NCI-H748 (cell line): ENCODE data around the gene PSMB2.
"Not testable (repeated sequence)": the region's sequence is repeated elsewhere in the genome, so short reads cannot be mapped to it uniquely, and the experiment has no call there.

Experiments used
- DNase-seq: peaks from one replicate; lab custom pipeline; 2025; ENCODE audit not compliant: unreplicated experiment; lab: John Stamatoyannopoulos, UW

Gene PSMB2

DNA sequence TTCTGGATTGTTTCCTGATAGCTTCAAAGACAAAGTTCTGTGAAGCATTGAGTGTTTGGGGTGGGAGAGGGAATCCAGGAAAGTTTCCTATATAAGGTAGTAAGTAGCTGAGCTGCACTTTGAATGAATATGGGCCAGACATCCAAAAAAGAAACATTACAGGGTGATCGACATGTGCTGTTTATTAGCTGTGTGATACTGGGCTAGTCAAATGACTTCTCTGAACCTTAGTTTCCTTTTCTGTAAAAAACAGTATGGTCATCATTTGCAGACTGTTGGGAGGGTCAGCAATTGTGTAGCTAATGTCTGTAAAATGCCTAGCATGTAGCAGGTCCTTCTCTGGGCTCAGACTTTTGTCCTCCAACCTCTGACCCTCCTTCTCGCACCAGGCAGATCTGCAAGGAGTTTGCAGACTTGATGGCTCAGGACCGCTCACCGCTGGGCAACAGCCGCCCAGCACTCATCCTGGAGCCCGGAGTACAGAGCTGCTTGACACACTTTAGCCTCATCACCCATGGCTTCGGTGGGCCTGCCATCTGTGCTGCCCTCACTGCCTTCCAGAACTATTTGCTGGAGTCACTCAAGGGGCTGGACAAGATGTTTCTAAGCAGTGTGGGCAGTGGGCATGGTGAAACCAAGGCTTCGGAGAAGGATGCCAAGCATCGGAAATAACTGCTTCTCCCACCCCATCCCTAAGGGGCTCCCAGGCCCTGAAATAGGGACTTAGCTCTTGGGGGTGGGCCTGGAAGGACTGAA lies 47.1 kb downstream of the PSMB2 start:
- no peak for DNase-seq

DNA sequence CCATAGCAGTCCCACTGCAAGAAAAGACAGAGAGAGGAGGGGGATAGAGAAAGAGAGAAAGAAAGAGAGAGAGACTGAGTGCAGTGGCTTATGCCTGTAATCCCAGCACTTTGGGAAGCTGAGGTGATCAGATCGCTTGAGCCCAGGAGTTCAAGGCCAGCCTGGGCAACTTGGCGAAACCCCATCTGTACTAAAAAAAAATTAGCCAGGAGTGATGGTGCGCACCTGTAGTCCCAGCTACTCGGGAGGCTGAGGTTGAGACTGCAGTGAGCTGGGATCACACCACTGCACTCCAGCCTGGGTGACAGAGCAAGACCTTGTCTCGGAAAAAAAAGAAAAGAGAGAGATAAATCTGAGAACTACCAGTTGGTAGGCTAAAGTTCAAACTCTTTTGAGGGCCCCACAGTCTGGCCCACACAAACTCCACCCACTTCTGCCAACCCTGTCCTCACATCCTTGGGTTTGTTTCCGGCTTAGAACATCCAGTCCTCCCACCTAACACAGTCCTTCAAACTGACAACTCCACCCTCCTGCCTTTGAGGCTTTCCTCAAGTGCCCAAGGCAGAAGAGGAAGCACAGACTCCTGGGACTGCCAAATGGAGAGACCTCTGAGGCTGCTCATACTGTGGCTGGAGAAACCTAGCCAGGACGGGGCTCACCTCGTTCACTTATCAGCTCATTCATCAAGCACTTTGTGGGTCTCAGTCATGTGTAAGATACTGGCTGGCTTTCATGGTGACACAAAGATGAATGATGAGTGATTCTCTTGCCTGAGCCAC lies 48.1 kb downstream of the PSMB2 start:
- DNase-seq: no peak

DNA sequence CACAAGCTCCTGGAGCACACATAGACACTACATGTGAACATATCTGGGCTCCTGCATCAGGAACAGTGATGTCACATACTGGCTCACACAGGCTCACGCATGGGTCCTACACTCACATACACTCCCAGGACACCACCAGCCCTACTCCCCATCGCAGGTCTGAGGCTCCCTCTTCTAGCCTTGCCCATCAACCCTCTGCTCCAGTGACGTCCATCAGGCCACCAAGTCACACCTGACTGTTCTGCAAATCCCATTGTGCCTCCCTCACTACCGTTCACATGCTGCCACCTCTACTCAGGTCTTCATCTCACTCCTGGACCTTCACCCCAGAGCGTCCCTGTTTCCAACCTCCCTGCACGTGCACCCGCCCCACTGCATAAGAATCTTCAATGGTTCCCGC lies 50.1 kb downstream of the PSMB2 start:
- no peak for DNase-seq

DNA sequence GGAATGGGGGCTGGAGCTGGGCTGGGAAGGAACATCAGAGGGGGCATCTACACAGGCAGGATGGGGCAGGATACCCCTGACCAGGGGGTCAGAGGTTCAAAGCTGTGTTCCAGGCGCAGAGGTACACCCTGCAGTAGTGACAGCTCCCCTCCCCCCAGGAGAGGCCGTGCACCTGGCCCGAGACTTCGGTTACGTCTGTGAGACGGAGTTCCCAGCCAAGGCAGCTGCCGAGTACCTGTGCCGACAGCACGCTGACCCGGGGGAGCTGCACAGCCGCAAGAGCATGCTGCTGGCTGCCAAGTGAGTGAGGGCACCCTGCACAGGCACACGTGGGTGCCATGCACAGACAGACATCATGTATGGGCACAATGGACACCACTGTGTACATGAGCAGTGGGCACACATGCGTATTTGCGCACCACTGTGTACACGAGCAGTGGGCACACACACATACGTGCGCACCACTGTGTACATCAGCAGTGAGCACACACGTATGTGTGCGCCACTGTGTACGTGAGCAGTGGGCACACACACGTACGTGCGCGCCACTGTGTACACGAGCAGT lies 50.8 kb downstream of the PSMB2 start:
- no peak for DNase-seq

DNA sequence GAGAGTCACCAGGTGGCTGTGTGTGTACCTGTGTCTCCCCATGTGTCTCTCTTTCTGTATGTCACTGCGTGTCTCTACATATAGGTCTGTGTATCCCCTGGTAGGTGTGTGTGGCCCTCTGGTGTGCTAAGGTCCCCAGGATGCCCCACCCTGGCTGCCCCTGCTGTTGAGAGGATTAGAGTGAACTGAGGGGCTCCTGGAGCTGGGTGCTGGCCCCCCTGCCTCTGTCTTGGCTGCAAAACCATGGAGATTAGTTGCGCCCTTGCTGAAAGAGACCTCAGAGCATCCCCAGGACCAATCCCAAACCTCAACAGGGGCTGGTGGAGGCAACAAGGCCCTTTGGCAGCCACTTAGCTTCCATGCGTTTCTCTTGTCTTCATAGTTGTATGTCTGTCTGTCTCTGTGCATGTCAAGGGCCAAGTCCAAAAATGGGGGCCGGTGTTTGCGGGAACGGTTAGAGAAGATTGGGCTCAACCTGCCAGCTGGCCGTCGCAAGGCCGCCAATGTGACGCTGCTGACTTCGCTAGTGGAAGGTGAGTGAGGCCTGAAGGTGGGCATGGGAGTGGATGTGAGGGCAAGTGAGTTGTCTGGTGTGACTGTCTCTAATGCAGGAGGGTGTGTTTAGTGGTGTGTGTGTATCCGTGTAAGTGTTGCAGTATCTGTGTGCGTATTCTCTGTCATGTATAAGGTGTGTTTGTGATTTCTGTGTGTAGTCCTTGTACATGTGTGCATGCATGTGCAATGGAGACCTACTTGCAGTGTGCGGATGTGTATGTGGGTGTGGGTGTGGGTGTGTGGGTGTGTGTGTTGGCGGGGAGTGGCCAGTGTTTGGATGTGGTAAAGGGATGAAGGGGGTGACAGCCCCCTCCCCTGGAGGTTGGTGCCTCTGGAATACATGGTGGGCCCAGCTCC lies 51.6 kb downstream of the PSMB2 start:
- no peak for DNase-seq

DNA sequence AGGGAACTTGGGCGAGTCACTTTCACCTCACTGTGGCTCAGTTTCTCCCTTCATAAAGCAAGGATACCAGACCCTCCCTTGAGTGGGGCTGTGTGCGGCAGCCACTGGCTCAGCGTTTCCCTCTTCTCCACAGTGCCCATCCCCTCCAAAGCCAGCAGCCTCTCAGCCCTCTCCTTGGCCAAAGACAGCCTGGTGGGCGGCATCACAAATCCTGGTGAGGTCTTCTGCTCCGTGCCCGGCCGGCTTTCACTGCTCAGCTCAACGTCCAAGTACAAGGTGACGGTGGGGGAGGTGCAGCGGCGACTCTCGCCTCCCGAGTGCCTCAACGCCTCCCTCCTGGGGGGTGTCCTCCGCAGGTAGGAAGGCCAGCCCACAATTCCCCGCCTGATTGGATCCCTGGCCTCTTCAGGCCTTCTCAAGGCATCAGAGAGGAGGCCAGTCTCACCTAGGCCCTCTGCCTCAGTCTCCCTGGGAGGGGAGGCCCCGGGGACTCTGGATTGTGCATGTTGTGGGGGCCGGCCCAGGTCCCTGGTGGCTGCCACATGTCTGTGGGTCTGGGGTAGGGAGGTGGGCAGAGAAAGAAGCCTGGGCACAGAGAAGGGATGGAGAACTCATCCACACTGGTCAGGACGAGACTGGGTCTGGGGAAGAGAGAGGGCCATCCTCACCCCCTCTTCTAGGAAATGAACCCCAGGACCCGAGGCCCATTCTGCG lies 53.0 kb downstream of the PSMB2 start:
- no peak for DNase-seq

DNA sequence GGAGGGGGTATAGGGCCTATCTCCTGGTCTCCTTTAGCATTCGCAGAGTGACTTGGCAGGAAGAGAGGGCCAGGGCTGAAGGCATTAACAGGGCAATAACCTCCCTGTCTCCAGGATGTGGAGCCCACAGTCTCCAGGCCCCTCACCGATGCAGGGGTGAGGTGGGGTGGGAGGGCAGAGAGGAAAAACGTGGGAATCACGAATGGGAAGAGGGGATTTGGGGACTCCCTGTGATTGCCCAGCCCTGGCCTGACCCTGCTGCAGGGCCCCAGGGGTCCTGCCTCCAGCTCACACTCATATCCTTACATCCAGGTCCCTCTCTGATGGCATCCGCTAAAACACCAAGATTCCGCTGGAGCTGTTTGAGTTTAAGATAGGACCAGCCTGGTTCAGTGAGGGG lies 53.6 kb downstream of the PSMB2 start:
- no peak for DNase-seq

DNA sequence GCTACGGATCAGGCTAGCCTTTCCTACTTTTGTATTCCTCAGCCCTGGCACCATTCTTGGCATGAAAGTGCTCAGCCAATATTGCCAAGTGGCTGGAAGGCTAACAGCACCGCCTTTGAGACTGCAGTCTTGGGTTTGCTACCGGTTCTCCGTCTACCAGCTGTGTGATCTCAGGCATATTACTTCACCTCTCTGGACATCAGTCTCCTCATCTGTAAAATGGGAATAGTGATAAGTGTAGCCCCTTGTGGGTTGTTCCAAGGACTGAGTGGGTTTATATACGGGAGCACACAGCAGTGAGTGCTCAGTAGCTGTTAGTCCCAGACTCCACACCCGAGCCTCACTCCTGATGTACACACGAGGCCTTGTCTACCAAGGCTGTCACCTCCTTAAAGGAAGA lies 54.5 kb downstream of the PSMB2 start:
- no peak for DNase-seq

DNA sequence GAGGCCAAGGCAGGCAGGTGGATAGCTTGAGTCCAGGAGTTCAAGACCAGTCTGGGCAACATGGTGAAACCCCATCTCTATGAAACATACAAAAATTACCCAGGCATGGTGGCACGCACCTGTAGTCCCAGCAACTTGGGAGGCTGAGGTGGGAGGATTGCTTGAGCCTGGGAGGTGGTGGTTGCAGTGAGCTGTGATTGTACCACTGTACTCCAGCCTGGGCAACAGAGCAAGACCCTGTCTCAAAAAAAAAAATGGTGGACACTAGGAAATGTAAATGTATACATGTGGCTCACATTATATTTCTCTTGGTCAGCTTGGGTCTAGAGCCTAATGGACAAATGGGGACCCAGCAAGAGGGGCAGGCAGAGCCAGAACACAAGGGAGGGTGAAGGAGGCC lies 55.5 kb downstream of the PSMB2 start:
- DNase-seq: not testable (repeated sequence)

DNA sequence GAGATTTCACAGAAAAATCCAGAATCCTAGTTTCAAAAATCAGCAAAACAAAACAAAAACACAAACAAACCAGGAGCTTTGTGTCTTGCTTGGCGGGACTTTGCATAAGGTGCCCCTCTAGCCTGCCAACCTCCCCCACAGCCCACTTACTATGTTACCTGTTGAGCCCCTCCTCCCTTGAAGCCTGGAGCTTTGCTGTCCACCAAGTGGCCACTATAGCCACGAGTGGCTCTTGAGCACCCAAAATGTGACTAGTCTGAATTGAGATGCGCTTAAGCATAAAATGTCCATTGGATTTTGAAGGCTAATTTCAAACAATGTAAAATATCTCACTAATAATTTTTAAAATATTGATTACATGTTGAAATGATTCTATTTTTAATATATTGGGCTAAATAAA lies 56.0 kb downstream of the PSMB2 start:
- DNase-seq: no peak

DNA sequence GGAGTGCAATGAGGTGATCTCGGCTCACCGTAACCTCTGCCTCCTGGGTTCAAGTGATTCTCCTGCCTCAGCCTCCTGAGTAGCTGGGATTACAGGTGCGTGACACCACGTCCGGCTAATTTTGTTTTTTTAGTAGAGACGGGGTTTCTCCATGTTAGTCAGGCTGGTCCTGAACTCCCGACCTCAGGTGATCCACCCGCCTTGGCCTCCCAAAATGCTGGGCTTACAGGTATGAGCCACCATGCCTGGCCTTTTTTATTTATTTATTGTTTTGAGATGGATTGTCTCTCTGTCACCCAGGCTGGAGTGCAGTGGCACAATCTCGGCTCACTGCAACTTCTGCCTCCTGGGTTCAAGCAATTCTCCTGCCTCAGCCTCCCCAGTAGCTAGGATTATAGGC lies 59.7 kb downstream of the PSMB2 start:
- not testable (repeated sequence) for DNase-seq

DNA sequence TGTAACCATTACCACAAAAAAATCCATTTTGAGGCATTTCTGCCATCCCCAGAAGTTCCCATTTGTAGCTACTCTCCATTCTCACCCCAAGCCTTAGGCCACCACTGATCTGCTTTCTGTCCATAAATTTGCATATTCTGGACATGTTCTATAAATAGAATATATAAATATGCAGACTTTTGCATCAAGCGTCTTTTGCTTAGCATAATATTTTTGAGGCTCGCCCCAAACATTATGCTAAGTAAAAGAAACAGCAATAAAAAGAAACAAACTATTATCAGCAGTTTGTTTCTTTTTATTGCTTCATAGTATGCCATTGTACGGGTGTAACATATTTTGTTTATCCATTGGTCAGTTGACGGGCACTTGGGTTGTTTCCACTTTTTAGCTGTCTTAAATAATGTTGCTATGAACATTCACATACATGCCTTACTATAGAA lies 60.4 kb downstream of the PSMB2 start:
- DNase-seq: no peak

DNA sequence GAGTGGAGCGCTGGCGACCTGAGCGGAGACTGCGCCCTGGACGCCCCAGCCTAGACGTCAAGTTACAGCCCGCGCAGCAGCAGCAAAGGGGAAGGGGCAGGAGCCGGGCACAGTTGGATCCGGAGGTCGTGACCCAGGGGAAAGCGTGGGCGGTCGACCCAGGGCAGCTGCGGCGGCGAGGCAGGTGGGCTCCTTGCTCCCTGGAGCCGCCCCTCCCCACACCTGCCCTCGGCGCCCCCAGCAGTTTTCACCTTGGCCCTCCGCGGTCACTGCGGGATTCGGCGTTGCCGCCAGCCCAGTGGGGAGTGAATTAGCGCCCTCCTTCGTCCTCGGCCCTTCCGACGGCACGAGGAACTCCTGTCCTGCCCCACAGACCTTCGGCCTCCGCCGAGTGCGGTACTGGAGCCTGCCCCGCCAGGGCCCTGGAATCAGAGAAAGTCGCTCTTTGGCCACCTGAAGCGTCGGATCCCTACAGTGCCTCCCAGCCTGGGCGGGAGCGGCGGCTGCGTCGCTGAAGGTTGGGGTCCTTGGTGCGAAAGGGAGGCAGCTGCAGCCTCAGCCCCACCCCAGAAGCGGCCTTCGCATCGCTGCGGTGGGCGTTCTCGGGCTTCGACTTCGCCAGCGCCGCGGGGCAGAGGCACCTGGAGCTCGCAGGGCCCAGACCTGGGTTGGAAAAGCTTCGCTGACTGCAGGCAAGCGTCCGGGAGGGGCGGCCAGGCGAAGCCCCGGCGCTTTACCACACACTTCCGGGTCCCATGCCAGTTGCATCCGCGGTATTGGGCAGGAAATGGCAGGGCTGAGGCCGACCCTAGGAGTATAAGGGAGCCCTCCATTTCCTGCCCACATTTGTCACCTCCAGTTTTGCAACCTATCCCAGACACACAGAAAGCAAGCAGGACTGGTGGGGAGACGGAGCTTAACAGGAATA lies 64.0 kb downstream of the PSMB2 start:
- no peak for DNase-seq

DNA sequence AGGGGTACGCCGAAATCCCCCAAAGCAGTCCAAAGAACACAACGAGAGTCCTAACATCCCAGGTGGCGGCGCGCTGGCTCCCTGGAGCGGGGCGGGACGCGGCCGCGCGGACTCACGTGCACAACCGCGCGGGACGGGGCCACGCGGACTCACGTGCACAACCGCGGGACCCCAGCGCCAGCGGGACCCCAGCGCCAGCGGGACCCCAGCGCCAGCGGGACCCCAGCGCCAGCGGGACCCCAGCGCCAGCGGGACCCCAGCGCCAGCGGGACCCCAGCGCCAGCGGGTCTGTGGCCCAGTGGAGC lies 64.6 kb downstream of the PSMB2 start:
- DNase-seq: not testable (repeated sequence)

DNA sequence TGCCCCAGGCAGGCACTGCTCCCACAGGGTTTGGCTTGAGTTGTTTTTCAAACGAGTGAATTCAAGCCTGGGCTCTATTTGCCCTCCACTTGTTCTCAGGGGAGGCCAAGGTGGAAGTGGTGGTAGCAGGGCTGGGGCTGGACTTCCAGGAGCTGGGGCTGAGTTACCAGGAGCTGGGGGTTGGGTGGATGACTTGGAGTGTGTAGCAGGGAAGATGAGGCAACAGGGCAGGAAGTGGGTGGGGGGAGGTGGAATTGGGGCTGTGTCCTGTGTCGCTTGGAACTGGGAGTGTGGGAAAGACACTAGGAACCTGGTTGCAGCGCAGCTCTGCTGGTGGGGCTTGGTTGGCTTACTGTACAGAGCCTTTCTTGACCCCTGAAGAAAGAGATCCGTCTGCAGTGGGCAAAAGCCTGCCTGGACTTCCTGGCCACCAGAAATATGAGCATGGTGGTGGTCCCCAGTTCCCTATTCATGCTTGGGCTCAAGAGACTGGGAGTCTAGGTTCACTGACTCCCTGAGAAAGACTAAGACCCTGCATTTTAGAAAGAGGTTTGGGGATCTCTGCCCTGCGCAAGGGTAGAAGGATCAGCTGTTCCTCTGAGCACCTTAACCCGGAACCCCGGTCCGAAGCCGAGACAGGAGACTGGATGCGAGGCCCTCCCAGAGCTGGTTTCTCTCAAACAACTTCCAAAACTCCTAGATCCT lies 65.1 kb downstream of the PSMB2 start:
- DNase-seq: no peak

DNA sequence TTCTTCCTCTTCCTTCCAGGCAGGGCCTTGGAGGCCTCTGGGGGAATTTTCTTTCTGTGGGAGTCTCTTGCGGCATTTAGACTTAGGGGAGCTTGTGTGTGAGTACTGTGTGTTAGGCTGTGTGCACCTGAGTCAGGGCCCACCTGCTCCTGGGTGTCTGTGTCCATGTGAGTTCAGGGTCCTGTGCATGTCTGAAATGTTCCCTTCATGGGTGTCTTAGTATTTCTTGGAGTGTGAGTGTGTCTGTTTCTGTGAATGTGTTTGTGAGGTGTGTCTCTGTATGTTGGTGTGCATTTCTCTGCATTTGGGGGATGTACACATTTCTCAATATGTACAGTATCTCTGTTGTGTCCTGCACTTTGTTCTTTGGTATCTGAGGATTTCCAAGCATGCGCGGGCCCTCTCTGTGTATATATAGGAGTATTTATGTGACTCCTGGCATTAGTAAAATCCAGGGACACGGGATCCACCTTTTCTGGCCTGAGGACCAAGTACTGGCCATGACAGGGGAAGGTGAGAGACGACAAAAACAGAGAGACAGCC lies 65.8 kb downstream of the PSMB2 start:
- no peak for DNase-seq

DNA sequence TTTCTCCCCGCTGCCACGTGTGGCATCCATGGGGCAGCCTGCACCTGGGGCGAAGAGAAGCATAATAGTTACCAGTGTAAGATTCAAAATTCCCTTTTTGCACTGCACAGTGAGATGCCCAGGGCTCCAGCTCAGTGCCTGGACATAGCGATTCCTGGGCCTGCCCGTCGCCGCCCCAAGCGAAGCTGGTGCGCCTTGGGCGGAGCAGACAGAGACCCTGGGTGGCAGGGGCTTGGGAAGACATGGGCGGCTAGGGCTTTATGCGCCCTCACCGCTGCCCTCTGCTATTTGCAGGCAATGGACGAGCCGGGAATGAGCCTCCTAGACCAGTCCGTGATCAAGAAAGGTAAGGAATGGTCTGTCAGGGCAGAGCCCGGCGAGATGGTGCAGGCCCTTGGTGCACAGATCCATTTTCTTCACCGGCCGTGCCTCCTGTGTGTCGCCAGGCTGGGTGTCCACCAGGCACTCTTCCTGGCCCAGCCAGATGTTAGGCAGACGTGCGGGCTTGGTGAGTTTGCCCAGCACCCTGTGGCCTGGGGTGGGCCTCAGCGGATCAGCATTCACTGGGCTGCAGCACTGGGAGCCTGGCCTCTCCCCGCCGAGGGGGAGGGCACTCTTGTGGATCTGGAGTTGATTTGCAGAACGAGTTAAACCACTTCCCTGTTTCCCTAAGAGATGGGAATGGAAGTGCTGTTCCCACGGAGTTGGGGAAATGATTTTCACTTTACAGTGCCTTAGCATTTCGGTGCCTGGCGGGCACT lies 66.5 kb downstream of the PSMB2 start:
- DNase-seq: no peak

DNA sequence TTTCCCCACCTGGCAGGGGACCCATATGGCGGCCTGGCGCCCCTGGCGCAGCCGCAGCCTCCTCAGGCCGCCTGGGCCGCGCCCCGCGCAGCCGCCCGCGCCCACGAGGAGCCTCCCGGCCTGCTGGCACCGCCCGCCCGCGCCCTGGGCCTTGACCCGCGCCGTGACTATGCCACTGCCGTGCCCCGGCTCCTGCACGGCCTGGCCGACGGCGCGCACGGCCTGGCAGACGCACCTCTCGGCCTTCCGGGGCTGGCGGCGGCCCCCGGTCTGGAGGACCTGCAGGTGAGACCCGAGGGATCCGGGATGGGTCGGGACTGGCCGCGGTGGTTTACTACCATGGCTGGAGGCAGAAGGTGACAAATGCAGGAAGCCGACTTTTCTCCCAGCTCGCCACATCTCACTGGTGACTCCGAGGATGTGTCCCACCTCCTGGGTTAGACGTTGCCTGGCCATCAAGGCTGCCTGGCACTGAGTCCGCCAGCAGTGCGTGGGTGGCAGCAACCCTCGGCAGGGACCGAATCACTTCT lies 67.1 kb downstream of the PSMB2 start:
- DNase-seq: no peak
